ENCODE data around the gene FHIT.
A peak's percentile ranks its signal among the peaks of the same experiment; 100 is the strongest.

Gene FHIT

GRCh38 chr3:59878038-59878427, 1373.2 kb downstream of the FHIT start:
- ATAC-seq (no peak), DNase-seq (no peak)
- H3K27me3 Mint-ChIP-seq: no peaks in the 10 kb centered on the region
- H3K9me3 Mint-ChIP-seq: peaks cover 3% of the 10 kb centered on the region
- H3K27ac Mint-ChIP-seq: no peak overlapping the region
- H3K36me3 Mint-ChIP-seq (ENCODE audit: low read depth): no peaks in the 10 kb centered on the region
- H3K4me1 Mint-ChIP-seq: peaks cover 24% of the 10 kb centered on the region
- no peak overlapping the region for H3K4me3 Mint-ChIP-seq

GRCh38 chr3:59877263-59878037, 1373.8 kb downstream of the FHIT start:
- peaks cover 25% of the 10 kb centered on the region for H3K4me1 Mint-ChIP-seq
- H3K9me3 Mint-ChIP-seq: peaks cover 3% of the 10 kb centered on the region
- no peak overlapping the region for H3K4me3 Mint-ChIP-seq
- DNase-seq (no peak), ATAC-seq (no peak)
- no peaks in the 10 kb centered on the region for H3K36me3 Mint-ChIP-seq (ENCODE audit: low read depth)
- H3K27me3 Mint-ChIP-seq: no peaks in the 10 kb centered on the region
- H3K27ac Mint-ChIP-seq: no peak overlapping the region

- Mint-ChIP-seq H3K4me3 (no peak overlapping the region), H3K9me3 (peaks cover 3% of the 10 kb centered on the region), H3K27ac (no peak overlapping the region), H3K4me1 (peaks cover 27% of the 10 kb centered on the region), H3K36me3 (ENCODE audit: low read depth) (no peaks in the 10 kb centered on the region), H3K27me3 (no peaks in the 10 kb centered on the region)
- no peak for ATAC-seq
- no peak for DNase-seq
Measured at GRCh38 chr3:59876533-59877062, 1374.7 kb downstream of the FHIT start.

DNA sequence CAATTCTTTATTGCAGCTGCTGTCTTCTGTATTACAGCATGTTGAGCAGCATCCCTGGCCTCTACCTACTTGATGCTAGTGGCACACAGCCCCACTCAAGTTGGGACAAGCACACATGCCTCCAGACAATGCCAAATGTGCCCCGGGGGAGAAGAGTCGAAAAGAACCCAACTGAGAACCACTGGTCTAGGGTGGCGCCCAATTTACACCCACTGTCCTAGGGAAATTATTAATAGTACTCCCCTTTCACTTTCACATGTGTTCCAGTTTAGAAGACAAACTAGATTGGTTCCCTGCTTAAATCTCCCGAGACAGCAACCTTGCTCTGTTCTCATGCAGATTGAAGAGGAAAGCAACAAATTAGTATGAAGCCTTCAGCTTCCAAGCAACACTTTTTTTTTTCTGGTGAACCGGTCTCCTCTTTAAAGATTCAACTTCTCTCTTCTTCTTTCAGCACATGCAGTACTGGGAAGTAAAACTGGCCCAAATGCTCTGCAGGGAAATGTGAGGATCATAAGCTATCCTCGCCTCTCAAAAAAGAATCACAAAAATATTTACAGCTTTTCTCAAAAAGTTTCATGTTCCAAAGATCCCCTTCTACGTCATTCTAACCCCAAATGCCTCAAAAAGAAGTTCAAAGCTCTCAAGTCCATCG, 1377.5 kb downstream of the FHIT start:
- Mint-ChIP-seq H3K9me3 (peaks cover 3% of the 10 kb centered on the region), H3K4me1 (peaks cover 19% of the 10 kb centered on the region), H3K36me3 (ENCODE audit: low read depth) (no peaks in the 10 kb centered on the region), H3K4me3 (no peak overlapping the region), H3K27ac (no peak overlapping the region), H3K27me3 (no peaks in the 10 kb centered on the region)
- no peak for DNase-seq
- ATAC-seq: no peak

GRCh38 chr3:59872128-59872527, 1379.1 kb downstream of the FHIT start:
- Mint-ChIP-seq H3K9me3 (peaks cover 3% of the 10 kb centered on the region), H3K4me3 (no peak overlapping the region), H3K4me1 (peaks cover 30% of the 10 kb centered on the region), H3K27ac (no peak overlapping the region), H3K36me3 (ENCODE audit: low read depth) (no peaks in the 10 kb centered on the region), H3K27me3 (no peaks in the 10 kb centered on the region)
- ATAC-seq (no peak), DNase-seq (no peak)

- DNase-seq (no peak), ATAC-seq (peak; percentile 66)
- H3K27ac Mint-ChIP-seq: peak overlapping the region; percentile 25
- H3K4me3 Mint-ChIP-seq: no peak overlapping the region
- peaks cover 10% of the 10 kb centered on the region for H3K36me3 Mint-ChIP-seq (ENCODE audit: low read depth)
- H3K4me1 Mint-ChIP-seq: peaks cover 20% of the 10 kb centered on the region
- no peaks in the 10 kb centered on the region for H3K27me3 Mint-ChIP-seq
- H3K9me3 Mint-ChIP-seq: peaks cover 22% of the 10 kb centered on the region
Measured at GRCh38 chr3:59867185-59868002, 1383.9 kb downstream of the FHIT start.

DNA sequence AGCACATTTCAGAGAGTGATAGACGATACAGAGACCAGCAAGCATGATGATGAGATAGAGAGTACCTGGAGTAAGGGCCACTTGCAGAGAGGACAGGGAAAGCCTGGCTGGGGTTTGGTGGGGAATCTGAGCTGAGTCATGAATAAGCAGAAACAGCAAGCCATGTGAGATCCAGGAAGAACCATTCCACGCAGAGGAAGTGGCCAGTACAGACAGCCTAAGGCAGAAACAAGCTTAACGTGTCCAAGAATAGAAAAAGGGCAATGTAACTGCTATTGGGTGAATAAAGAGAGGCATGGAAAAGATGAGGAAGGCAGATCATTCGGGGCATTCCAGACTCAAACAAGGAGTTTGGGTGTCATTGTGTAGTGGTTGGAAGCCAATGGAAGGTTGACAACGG, 1385.2 kb downstream of the FHIT start:
- H3K27ac Mint-ChIP-seq: no peak overlapping the region
- H3K9me3 Mint-ChIP-seq: peaks cover 23% of the 10 kb centered on the region
- DNase-seq (no peak), ATAC-seq (no peak)
- no peaks in the 10 kb centered on the region for H3K27me3 Mint-ChIP-seq
- H3K4me1 Mint-ChIP-seq: peaks cover 17% of the 10 kb centered on the region
- no peak overlapping the region for H3K4me3 Mint-ChIP-seq
- H3K36me3 Mint-ChIP-seq (ENCODE audit: low read depth): peaks cover 14% of the 10 kb centered on the region

DNA sequence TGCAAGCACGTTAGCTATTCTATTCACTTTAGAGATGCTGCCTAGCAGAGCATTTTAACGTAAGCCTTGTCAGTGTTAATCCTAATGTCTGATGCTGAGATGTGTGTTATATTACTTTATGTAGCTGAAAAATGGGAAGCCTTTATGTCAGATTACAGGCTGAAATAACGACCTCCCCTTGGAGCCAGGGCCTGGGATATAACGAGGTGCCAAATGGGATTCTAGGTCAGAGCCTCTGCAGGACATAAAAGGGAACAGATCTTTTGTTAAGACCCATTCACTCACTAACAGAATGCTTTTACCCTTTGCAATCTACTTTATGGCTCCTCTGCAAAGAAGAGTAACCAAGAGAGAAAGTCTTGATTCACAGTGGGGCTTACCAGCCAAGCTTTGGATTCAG, 1385.9 kb downstream of the FHIT start:
- H3K36me3 Mint-ChIP-seq (ENCODE audit: low read depth): peaks cover 14% of the 10 kb centered on the region
- H3K9me3 Mint-ChIP-seq: peaks cover 23% of the 10 kb centered on the region
- H3K4me3 Mint-ChIP-seq: no peak overlapping the region
- H3K27me3 Mint-ChIP-seq: no peaks in the 10 kb centered on the region
- DNase-seq (no peak), ATAC-seq (no peak)
- peaks cover 17% of the 10 kb centered on the region for H3K4me1 Mint-ChIP-seq
- no peak overlapping the region for H3K27ac Mint-ChIP-seq

DNA sequence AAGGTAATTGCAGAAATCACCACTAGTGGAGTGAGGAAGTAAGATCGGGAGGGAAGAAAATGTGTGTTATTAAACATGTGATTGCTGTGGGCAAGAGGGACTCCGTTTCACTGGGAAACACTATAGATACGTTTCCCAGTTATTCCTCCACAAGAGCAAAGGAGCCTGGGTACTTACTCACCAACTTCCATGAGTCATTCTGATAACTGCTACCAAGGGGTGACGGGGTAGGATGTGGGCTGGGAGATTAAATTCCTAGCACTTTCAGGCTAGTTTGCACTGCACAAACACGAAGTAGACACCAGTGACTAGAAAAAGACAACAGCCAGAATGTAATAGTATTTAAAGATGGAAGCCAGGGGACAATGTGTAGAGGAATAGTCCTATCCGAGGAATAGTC, 1388.6 kb downstream of the FHIT start:
- ATAC-seq (no peak), DNase-seq (no peak)
- H3K27me3 Mint-ChIP-seq: no peaks in the 10 kb centered on the region
- H3K4me3 Mint-ChIP-seq: no peak overlapping the region
- H3K9me3 Mint-ChIP-seq: peaks cover 23% of the 10 kb centered on the region
- H3K4me1 Mint-ChIP-seq: peaks cover 9% of the 10 kb centered on the region
- H3K27ac Mint-ChIP-seq: no peak overlapping the region
- peaks cover 14% of the 10 kb centered on the region for H3K36me3 Mint-ChIP-seq (ENCODE audit: low read depth)

GRCh38 chr3:59857589-59858346, 1393.5 kb downstream of the FHIT start:
- DNase-seq (peak; percentile 80), ATAC-seq (peak; percentile 94)
- Mint-ChIP-seq H3K4me1 (peaks cover 4% of the 10 kb centered on the region), H3K27me3 (no peaks in the 10 kb centered on the region), H3K9me3 (peaks cover 5% of the 10 kb centered on the region), H3K4me3 (no peak overlapping the region), H3K36me3 (ENCODE audit: low read depth) (peaks cover 5% of the 10 kb centered on the region), H3K27ac (no peak overlapping the region)

DNA sequence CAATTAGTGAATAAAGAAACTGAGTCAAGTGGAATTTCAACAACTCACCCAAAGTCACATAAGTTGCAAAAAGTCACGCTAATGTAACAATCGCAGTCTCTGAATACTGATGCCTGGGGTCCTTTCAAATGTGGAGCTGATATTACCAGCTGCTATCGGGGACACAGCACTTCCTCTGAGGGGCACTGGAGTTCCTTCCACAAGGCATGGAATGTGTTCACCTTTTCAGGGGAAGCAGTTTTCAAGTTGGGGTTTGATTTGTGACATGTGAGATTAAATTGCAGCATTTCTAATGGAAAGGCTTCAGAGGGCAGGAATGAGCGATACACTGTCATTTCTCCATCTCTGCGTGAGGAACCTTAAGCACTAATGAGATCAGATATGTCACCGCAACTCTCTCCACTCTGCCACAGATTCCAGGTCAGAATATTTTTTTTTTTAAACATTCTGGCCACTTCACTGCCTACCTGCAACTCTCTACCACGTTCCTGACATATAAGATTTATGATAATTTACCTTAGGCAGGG, 1394.3 kb downstream of the FHIT start:
- Mint-ChIP-seq H3K36me3 (ENCODE audit: low read depth) (peaks cover 2% of the 10 kb centered on the region), H3K4me3 (no peak overlapping the region)

GRCh38 chr3:59854061-59854709, 1397.1 kb downstream of the FHIT start:
- Mint-ChIP-seq H3K9me3 (no peaks in the 10 kb centered on the region), H3K4me1 (peaks cover 4% of the 10 kb centered on the region), H3K27me3 (no peaks in the 10 kb centered on the region), H3K4me3 (no peak overlapping the region), H3K36me3 (ENCODE audit: low read depth) (no peaks in the 10 kb centered on the region), H3K27ac (no peak overlapping the region)
- ATAC-seq (no peak), DNase-seq (no peak)

More for the DNA sequence above, 1394.3 kb downstream of the FHIT start:
- DNase-seq (no peak), ATAC-seq (no peak)
- H3K9me3 Mint-ChIP-seq: no peaks in the 10 kb centered on the region
- H3K4me1 Mint-ChIP-seq: peaks cover 4% of the 10 kb centered on the region
- H3K27ac Mint-ChIP-seq: no peak overlapping the region
- no peaks in the 10 kb centered on the region for H3K27me3 Mint-ChIP-seq

- DNase-seq: no peak
- no peak overlapping the region for H3K27ac Mint-ChIP-seq
- H3K27me3 Mint-ChIP-seq: no peaks in the 10 kb centered on the region
- no peak overlapping the region for H3K4me3 Mint-ChIP-seq
- H3K4me1 Mint-ChIP-seq: no peaks in the 10 kb centered on the region
- no peak for ATAC-seq
- peaks cover 10% of the 10 kb centered on the region for H3K9me3 Mint-ChIP-seq
- H3K36me3 Mint-ChIP-seq (ENCODE audit: low read depth): peaks cover 4% of the 10 kb centered on the region
Measured at GRCh38 chr3:59850417-59850816, 1400.8 kb downstream of the FHIT start.
